ENCODE data around the gene ASMTL.

DNA sequence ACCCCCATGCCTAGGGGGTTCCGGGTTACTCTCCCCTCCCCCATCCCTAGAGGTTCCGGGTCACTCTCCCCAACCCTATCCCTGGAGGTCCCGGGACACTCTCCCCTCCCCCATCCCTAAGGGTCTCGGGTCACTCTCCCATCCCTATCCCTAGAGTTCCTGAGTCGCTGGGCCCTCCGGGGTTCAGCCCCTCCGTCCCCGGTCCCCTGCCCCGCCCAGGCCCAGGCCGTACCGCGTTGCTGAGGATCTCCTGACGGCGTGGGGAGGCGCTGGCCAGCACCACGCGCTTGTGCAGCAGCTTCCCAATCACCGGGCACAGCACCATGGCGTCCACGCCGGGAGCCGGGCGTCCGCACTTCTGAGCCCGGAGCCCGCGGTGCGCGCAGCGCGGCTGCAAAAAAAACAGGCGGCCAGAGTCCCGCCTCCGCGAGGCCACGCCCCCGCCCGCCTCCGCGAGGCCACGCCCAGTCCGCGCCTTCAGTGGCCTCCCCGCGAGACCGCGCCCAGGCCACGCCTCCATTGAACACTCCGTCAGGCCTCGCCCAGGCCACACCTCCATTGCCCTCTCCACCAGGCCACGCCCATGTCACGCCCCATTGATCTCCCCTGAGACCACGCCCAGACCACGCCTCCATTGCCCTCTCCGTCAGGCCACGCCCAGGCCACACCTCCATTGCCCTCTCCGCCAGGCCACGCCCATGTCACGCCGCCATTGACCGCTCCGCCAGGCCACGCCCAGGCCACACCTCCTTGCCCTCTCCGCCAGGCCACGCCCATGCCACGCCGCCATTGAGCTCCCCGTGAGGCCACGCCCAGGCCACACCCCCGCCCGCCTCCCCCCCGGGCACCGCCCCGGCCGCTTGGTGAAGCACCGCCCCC, at the start of gene ASMTL:
- TF ChIP-seq, protein P1, sequence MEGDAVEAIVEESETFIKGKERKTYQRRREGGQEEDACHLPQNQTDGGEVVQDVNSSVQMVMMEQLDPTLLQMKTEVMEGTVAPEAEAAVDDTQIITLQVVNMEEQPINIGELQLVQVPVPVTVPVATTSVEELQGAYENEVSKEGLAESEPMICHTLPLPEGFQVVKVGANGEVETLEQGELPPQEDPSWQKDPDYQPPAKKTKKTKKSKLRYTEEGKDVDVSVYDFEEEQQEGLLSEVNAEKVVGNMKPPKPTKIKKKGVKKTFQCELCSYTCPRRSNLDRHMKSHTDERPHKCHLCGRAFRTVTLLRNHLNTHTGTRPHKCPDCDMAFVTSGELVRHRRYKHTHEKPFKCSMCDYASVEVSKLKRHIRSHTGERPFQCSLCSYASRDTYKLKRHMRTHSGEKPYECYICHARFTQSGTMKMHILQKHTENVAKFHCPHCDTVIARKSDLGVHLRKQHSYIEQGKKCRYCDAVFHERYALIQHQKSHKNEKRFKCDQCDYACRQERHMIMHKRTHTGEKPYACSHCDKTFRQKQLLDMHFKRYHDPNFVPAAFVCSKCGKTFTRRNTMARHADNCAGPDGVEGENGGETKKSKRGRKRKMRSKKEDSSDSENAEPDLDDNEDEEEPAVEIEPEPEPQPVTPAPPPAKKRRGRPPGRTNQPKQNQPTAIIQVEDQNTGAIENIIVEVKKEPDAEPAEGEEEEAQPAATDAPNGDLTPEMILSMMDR (IDR thresholded peaks at IDR 0.05): no peak
- peak in 1 of 2 donors; percentile 71 for TF ChIP-seq POLR2AphosphoS5 (IDR thresholded peaks at IDR 0.05; ENCODE audit: insufficient read depth in 1 of 2, low read depth in 1 of 2)
- peak in 1 of 2 donors; percentile 52 for TF ChIP-seq POLR2A (IDR thresholded peaks at IDR 0.05)

Data from vagina (tissue), 2 donors.